PC-3 (cell line): ENCODE data around the gene ATRAID. TPM values are rescaled to one million over a fixed set of nuclear protein-coding genes. Genes with fewer than 3 reads are reported as not detected.

Experiments
- ATAC-seq: fragments of 200-7000 bp; cut with Tn5 transposase; 2 replicates; pipeline ENCODE4 v1.9.1; 2020; ENCODE audit warnings: mild to moderate bottlenecking, moderate library complexity
- Bru-seq: library from RNA; stranded (reverse); fragments of 400-500 nt; gene quantifications from one replicate; lab custom pipeline; 2021; lab: Mats Ljungman, UMichigan
- BruChase-seq, 2 experiments: library from RNA; stranded (reverse); fragments of 400-500 nt; gene quantifications; one replicate each; lab custom pipeline; 2021; lab: Mats Ljungman, UMichigan
- BruUV-seq: library from RNA; stranded (reverse); fragments of 400-500 nt; replicated peaks from 2 replicates; lab custom pipeline; 2021; lab: Mats Ljungman, UMichigan
- CTCF ChIA-PET: fragments of 300-600 bp; sonication (Branson Sonifier 250); formaldehyde crosslinking; loops from one replicate; lab custom pipeline; 2022; ENCODE audit warnings: antibody characterized with exemption; lab: Charles Lee
- POLR2A ChIA-PET: fragments of 300-600 bp; sonication (Branson Sonifier 250); formaldehyde crosslinking; loops from one replicate; lab custom pipeline; 2022; ENCODE audit warnings: antibody characterized with exemption; ENCODE audit not compliant: unreplicated experiment; lab: Charles Lee
- DNase-seq: peaks from one replicate; pipeline ENCODE4 v3.0.0-alpha.2; 2015
- H2AFZ ChIP-seq: fragments of 300-600 bp; sonication (generic); 2 replicates; pipeline ENCODE4 v1.6.0; 2016; ENCODE audit warnings: antibody characterized with exemption, low read length
- H3F3A ChIP-seq: fragments of 300-600 bp; sonication (generic); one replicate; pipeline ENCODE4 v1.6.0; 2017; ENCODE audit warnings: antibody characterized with exemption, low read length, control low read depth, mild to moderate bottlenecking; ENCODE audit not compliant: unreplicated experiment
- H3K27ac ChIP-seq: fragments of 300-600 bp; sonication (generic); 2 replicates; pipeline ENCODE4 v1.5.1; 2016; ENCODE audit warnings: mild to moderate bottlenecking, low read length
- H3K27me3 ChIP-seq: fragments of 300-600 bp; sonication (generic); 2 replicates; pipeline ENCODE4 v1.6.1; 2016; ENCODE audit warnings: low read length, mixed read lengths
- H3K36me3 ChIP-seq: fragments of 300-600 bp; sonication (generic); 2 replicates; pipeline ENCODE4 v1.6.1; 2016; ENCODE audit warnings: low read depth, mixed run types, low read length, mixed read lengths
- H3K4me1 ChIP-seq: fragments of 300-600 bp; sonication (generic); 2 replicates; pipeline ENCODE4 v1.5.1; 2016; ENCODE audit warnings: low read length; ENCODE audit not compliant: insufficient read depth
- H3K4me2 ChIP-seq: fragments of 300-600 bp; sonication (generic); 2 replicates; pipeline ENCODE4 v1.6.0; 2016; ENCODE audit warnings: low read length
- H3K4me3 ChIP-seq: fragments of 300-600 bp; sonication (generic); 2 replicates; pipeline ENCODE4 v1.5.1; 2016; ENCODE audit warnings: mild to moderate bottlenecking, low read length, mixed read lengths
- H3K79me2 ChIP-seq: fragments of 300-600 bp; sonication (generic); 2 replicates; pipeline ENCODE4 v1.6.1; 2017; ENCODE audit warnings: low read length, mixed read lengths
- H3K9ac ChIP-seq: fragments of 300-600 bp; sonication (generic); 2 replicates; pipeline ENCODE4 v1.6.0; 2016; ENCODE audit warnings: mild to moderate bottlenecking, low read length
- H3K9me2 ChIP-seq: fragments of 300-600 bp; sonication (generic); replicated peaks from 2 replicates; pipeline ENCODE4 v1.6.1; 2016; ENCODE audit warnings: mixed run types, low read length, mixed read lengths
- H3K9me3 ChIP-seq: fragments of 300-600 bp; sonication (generic); 2 replicates; pipeline ENCODE4 v1.6.1; 2016; ENCODE audit warnings: low read length, mixed read lengths
- H4K20me1 ChIP-seq: fragments of 300-600 bp; sonication (generic); 2 replicates; pipeline ENCODE4 v1.6.1; 2016; ENCODE audit warnings: low read length, mixed read lengths
- EZH2 ChIP-seq: fragments of 300-600 bp; sonication (generic); IDR thresholded peaks from one replicate; pipeline ENCODE4 v1.6.1; 2017; ENCODE audit warnings: antibody characterized with exemption, mild to moderate bottlenecking, low read length; ENCODE audit not compliant: unreplicated experiment
- EZH2phosphoT487 ChIP-seq: fragments of 300-600 bp; sonication (generic); IDR thresholded peaks from 2 replicates; pipeline ENCODE4 v1.6.1; 2018; ENCODE audit warnings: mild to moderate bottlenecking, antibody characterized with exemption, low read length, borderline replicate concordance
- intact Hi-C: fragments of 100-400 bp; cut with micrococcal nuclease; formaldehyde crosslinking; loops from 2 replicates; pipeline ENCODE4 v1.9.0; 2023
- long read RNA-seq: library from polyadenylated mRNA; unstranded; transcript quantifications from one replicate; pipeline ENCODE4 v2.0.0, GENCODE V29; 2021; ENCODE audit not compliant: unreplicated experiment
- total RNA-seq: library from RNA; depleted of rRNA; stranded (reverse); fragments of >200 nt; gene quantifications from 2 replicates; pipeline ENCODE4 v1.2.3, GENCODE V29; 2014; rRNA removed
- TF ChIP-seq, protein P1 (sequence below): fragments of 300-600 bp; sonication (generic); conservative IDR thresholded peaks from 2 replicates; pipeline ENCODE4 v1.5.1; 2017; ENCODE audit warnings: antibody characterized with exemption, low read depth, mild to moderate bottlenecking, low read length

Gene ATRAID, protein sequence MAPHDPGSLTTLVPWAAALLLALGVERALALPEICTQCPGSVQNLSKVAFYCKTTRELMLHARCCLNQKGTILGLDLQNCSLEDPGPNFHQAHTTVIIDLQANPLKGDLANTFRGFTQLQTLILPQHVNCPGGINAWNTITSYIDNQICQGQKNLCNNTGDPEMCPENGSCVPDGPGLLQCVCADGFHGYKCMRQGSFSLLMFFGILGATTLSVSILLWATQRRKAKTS
- total RNA-seq: 111 and 130 TPM in 2 replicates
- Bru-seq, nascent RNA: percentile 89 among the genes with signal in this experiment
- percentile 85 among the genes with signal in this experiment for BruChase-seq, experiment 1, labeled RNA remaining after a 6-hour chase
- BruChase-seq, experiment 2, labeled RNA remaining after a 2-hour chase: percentile 85 among the genes with signal in this experiment
- long read RNA-seq, transcript ATRAID-202 (7 exons, 1,059 nt): minor isoform, 44 of 215 reads
- long read RNA-seq, transcript ATRAID-201 (7 exons, 1,240 nt): major isoform, 151 of 215 reads
- long read RNA-seq, partial matches to known transcripts: 16 of 215 reads
- long read RNA-seq, other reads (novel, unspliced or antisense): 2 of 215 reads

DNA sequence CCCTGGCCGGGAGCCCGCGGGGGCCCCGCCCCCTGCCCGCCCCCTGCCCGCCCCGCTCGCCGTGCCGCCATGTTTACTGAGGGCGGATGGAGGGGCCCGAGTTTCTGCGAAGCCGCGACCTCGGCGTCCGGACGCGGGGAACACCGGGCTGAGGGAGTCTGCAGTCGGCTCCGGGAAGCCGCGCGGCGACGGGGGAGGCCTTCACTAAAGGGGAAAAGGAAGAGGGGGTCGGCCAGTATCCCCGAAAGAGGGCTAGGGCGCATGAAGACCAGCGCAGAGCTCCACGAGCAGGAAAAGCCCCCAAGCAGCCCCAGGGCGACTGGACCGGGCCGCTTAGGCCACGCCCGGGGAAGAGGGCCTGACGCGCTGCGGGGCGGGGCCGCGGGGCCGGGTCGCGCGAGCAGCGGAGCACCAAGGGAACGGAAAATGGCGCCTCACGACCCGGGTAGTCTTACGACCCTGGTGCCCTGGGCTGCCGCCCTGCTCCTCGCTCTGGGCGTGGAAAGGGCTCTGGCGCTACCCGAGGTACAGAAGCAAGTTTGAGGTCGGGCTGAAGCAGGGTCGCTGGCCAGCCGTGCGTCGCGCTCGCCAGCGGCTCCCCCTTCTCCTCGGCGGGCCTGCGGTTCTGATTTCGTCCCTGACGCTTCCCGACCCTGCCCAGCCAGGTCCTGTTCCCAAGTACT, at the start of gene ATRAID, which contains the start of gene SLC5A6:
TSS of gene ATRAID (plus strand) at position 99 of the 683 bp plus-strand sequence. CDS start at position 427, 328 bp downstream.
TSS of gene SLC5A6 (minus strand) at position 326 of the 683 bp plus-strand sequence. CDS start 4,618 bp downstream, outside the sequence.
- Histone ChIP-seq H3K9me2 (no peaks in the 10 kb centered on the region), H3K27ac (peak within 1 kb of the TSS; percentile 81), H3K9ac (peak within 1 kb of the TSS; percentile 98), H3K4me3 (peak within 1 kb of the TSS; percentile 83), H3F3A (no peaks in the 10 kb centered on the region), H3K9me3 (no peaks in the 10 kb centered on the region), H3K4me1 (peaks cover 23% of the 10 kb centered on the region), H3K4me2 (peak within 1 kb of the TSS; percentile 88), H3K79me2 (peaks cover 32% of the 10 kb centered on the region), H2AFZ (peak within 1 kb of the TSS; percentile 90), H3K36me3 (peaks cover 7% of the 10 kb centered on the region), H3K27me3 (no peaks in the 10 kb centered on the region), H4K20me1 (no peaks in the 10 kb centered on the region)
- no TSS peak for BruUV-seq
- TF ChIP-seq EZH2: no peak
- TF ChIP-seq, protein P1, sequence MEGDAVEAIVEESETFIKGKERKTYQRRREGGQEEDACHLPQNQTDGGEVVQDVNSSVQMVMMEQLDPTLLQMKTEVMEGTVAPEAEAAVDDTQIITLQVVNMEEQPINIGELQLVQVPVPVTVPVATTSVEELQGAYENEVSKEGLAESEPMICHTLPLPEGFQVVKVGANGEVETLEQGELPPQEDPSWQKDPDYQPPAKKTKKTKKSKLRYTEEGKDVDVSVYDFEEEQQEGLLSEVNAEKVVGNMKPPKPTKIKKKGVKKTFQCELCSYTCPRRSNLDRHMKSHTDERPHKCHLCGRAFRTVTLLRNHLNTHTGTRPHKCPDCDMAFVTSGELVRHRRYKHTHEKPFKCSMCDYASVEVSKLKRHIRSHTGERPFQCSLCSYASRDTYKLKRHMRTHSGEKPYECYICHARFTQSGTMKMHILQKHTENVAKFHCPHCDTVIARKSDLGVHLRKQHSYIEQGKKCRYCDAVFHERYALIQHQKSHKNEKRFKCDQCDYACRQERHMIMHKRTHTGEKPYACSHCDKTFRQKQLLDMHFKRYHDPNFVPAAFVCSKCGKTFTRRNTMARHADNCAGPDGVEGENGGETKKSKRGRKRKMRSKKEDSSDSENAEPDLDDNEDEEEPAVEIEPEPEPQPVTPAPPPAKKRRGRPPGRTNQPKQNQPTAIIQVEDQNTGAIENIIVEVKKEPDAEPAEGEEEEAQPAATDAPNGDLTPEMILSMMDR: no peak
- no peak for TF ChIP-seq EZH2phosphoT487
- intact Hi-C loops: loop anchor here (5.0 kb wide), 1 partner anchor 70 kb away; the partner anchor contains the start of gene TRIM54
- ChIA-PET CTCF (no interaction called here), POLR2A (interaction anchor here (0.6 kb wide), 2 partner anchors 11 to 70 kb away, joined by 3 read pairs; partner anchors contain the start of gene TRIM54)
- ATAC-seq (peak; percentile 84), DNase-seq (peak; percentile 89)

DNA sequence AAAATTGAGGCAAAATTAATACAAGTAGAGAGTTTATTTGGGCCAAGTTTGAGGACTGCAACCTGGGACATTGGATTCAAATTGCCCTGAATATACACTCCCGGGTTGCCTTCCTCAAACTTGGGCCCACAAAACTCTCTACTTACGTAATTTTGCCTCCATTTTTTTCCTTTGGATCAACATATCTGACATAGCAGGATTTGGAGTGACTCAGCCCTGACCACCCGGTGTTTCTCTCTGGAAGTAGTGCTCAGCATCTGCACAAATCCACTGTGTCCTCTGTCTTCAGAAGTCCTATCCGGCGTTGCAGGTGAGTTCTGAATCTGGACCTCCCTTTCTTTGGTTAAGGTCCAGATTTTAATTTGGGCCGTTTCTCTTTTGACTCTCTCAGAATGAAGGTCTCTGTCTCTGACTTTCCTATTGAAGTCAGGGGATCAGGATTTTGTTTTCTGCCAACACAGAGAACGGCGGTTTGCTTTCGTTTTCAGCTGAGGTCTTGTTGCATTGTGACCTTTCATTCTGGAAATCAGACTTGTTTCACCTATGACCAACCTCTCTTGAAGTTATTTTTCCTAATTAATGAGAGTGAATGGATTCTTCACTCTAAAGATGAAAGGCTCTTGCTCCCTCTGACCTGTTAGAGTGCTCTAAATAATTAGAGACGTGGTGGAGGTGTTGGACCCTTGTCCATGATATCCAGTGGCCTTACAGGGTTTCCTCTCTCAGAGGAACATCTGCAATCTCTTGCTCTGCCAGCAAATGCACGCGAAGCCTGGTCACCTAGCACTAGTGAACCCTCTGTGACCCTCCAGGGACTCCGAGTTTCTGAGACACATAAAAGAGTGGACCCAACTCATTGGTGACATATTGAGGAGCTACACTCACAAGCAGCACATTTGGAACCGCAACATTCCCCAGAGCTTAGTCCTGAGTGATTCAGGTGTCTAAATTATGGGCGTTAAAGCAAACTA, 49.4 kb upstream of the ATRAID start:
- no peak for ATAC-seq
- no peaks in the 10 kb centered on the region for H3K4me1 ChIP-seq
- no peak overlapping the region for H3K9ac ChIP-seq
- H3K27me3 ChIP-seq: no peaks in the 10 kb centered on the region
- no peak overlapping the region for H3K4me3 ChIP-seq
- H3K36me3 ChIP-seq: no peaks in the 10 kb centered on the region
- H4K20me1 ChIP-seq: no peaks in the 10 kb centered on the region
- ChIA-PET POLR2A (no interaction called here), CTCF (no interaction called here)
- no peaks in the 10 kb centered on the region for H3K9me3 ChIP-seq
- TF ChIP-seq EZH2phosphoT487 (no peak), EZH2 (no peak)
- TF ChIP-seq, protein P1: no peak
- no peak for DNase-seq
- no peak overlapping the region for H3K27ac ChIP-seq
- intact Hi-C loops: no loop called here
- H3K4me2 ChIP-seq: no peak overlapping the region
- BruUV-seq: no TSS peak
- no peaks in the 10 kb centered on the region for H3K79me2 ChIP-seq
- H3K9me2 ChIP-seq: no peaks in the 10 kb centered on the region
- peak overlapping the region; percentile 39; the same call in 1 of the 2 replicates for H2AFZ ChIP-seq
- H3F3A ChIP-seq: no peaks in the 10 kb centered on the region
